Thyroid gland (tissue), 4 donors: Measurements from ENCODE around the gene PABPN1L. TPM values are rescaled to one million over a fixed set of nuclear protein-coding genes. Genes with fewer than 3 reads are reported as not detected.
A peak's percentile ranks its signal among the peaks of the same experiment; 100 is the strongest.

Experiments
- DNase-seq, 2 donors: peaks; one replicate each; pipeline ENCODE4 v3.0.0-alpha.2; 2019
- H3K27ac ChIP-seq, 3 donors: fragments of 200-600 bp; sonication (generic); 1 replicate in 2 of 3; 2 replicates in 1 of 3; pipeline ENCODE4 v1.5.1; 2016 to 2019; ENCODE audit warnings: mild to moderate bottlenecking in 1 of 3, moderate library complexity in 1 of 3
- H3K27me3 ChIP-seq: fragments of 200-600 bp; sonication (generic); one replicate; pipeline ENCODE4 v1.5.1; 2019
- H3K36me3 ChIP-seq, 2 donors: fragments of 200-600 bp; sonication (generic); one replicate each; pipeline ENCODE4 v1.5.1; 2016 to 2019
- H3K4me1 ChIP-seq, 2 donors: fragments of 200-600 bp; sonication (generic); one replicate each; pipeline ENCODE4 v1.5.1; 2017 to 2019
- H3K4me3 ChIP-seq, 3 donors: fragments of 200-600 bp; sonication (generic); replicated peaks in 1 of 3; 1 replicate in 2 of 3; 2 replicates in 1 of 3; pipeline ENCODE4 v1.5.1; 2016; ENCODE audit warnings: mild to moderate bottlenecking in 1 of 3
- H3K9me3 ChIP-seq: fragments of 200-600 bp; sonication (generic); one replicate; pipeline ENCODE4 v1.5.1; 2017
- POLR2A ChIP-seq, 2 donors: fragments of 450-650 bp; IDR thresholded peaks; one replicate each; pipeline ENCODE4 v1.6.1; 2017; ENCODE audit warnings: antibody characterized with exemption in 2 of 2, mild to moderate bottlenecking in 2 of 2, moderate library complexity in 1 of 2
- WGBS, 2 donors: methylation state at CpG; one replicate each; pipeline ENCODE4 v1.1.5; 2017; 5-methylcytosine and 5-hydroxymethylcytosine counted together
- intact Hi-C: fragments of 100-400 bp; cut with DNase I; formaldehyde crosslinking; loops from one replicate; pipeline ENCODE4 v1.15.1; 2023
- total RNA-seq, 4 donors: library from RNA; depleted of rRNA; stranded (reverse); fragments of >200 nt; gene quantifications; one replicate each; pipeline ENCODE4 v1.2.3, GENCODE V29; 2016
- TF ChIP-seq, protein P1 (sequence below), 6 experiments: fragments of 200-600 bp in 3 of 6; fragments of 450-650 bp in 3 of 6; sonication (generic) in 3 of 6; IDR thresholded peaks; one replicate each; pipeline ENCODE4 v1.5.1; 2016 to 2019; ENCODE audit warnings: antibody characterized with exemption in 6 of 6, mild to moderate bottlenecking in 2 of 6, inconsistent platforms in 1 of 6, moderate library complexity in 1 of 6

PABPN1L gene
- total RNA-seq, 4 donors from 2014 or later: not detected

DNA sequence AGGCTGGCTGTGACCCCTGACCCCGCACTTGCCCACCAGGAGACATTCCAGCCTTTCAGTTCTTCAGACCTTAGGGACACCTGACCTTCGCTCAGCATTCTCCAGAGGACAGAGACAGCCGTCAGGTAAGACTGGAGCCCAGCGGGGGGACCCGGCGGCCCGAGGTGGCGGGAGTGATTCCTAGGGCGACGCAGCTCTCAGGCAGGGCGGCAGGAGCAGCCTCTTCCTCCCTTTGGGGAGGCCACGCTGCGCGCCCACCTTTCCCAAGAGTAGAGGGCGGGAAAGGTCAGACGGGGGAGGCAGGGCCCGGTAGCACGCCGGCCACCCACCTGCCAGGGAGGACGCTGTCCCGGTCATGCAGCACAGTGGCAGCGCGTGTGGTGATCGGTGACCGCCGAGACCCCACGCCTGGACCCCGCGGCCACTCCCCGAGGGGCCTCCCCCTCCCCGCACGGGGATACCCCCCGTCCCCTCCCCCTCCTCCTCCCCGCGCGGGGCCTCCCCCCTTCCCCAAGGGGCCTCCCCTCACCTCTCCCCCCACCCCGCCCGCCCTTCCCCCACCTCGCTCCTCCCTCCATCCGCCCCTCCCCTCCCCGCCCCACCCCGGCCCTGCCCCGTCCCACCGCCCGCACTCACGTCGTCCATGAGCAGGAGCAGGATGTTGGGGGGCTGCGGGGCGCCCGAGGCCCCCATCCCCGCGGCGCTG is 10.2 kb downstream of the PABPN1L start:
- Histone ChIP-seq H3K4me1 (peaks cover 14 to 17% of the 10 kb centered on the region in 2 donors), H3K36me3 (peaks cover 20% of the 10 kb centered on the region in 2 donors), H3K27me3 (no peaks in the 10 kb centered on the region), H3K27ac (peak overlapping the region in 2 of 3 donors; percentile 53 to 56), H3K9me3 (no peaks in the 10 kb centered on the region), H3K4me3 (peak overlapping the region in 2 of 3 donors; percentile 56 to 98)
- 35% methylated on average over 13 of the region's 53 CpGs; no CpG with 5 or more reads in 1 of the 2 donors for WGBS, 2 donors
- intact Hi-C loops: loop anchor here (5.0 kb wide), 1 partner anchor 44 kb away; the partner anchor contains the start of gene APRT
- DNase-seq: peak in 1 of 2 donors; percentile 23
- TF ChIP-seq, protein P1, sequence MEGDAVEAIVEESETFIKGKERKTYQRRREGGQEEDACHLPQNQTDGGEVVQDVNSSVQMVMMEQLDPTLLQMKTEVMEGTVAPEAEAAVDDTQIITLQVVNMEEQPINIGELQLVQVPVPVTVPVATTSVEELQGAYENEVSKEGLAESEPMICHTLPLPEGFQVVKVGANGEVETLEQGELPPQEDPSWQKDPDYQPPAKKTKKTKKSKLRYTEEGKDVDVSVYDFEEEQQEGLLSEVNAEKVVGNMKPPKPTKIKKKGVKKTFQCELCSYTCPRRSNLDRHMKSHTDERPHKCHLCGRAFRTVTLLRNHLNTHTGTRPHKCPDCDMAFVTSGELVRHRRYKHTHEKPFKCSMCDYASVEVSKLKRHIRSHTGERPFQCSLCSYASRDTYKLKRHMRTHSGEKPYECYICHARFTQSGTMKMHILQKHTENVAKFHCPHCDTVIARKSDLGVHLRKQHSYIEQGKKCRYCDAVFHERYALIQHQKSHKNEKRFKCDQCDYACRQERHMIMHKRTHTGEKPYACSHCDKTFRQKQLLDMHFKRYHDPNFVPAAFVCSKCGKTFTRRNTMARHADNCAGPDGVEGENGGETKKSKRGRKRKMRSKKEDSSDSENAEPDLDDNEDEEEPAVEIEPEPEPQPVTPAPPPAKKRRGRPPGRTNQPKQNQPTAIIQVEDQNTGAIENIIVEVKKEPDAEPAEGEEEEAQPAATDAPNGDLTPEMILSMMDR (IDR thresholded peaks at IDR 0.05): no peak
- no peak for TF ChIP-seq POLR2A (IDR thresholded peaks at IDR 0.05)

DNA sequence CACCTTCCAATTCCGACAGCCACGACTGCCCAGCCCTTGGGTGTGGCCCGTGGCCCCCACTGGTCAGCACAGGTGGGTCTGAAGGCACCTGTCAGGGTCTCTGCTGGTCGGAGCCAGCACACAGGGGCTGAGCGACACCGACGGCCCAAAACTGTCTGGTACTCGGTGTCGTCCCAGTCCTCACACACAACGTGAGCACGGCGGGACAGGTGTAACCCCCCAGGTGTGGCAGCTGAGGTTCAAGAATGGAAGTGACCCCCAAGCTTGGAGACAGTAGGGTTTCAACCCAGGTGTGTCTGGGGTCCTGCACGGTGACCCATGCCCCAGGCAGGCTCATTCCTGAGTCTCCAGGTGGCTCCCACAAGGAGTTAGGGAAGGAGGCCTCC is 10.7 kb downstream of the PABPN1L start:
- intact Hi-C loops: loop anchor here (5.0 kb wide), 1 partner anchor 43 kb away; the partner anchor contains the start of gene APRT
- no peaks in the 10 kb centered on the region for H3K9me3 ChIP-seq
- H3K27ac ChIP-seq: peak overlapping the region in 1 of 3 donors; percentile 53
- no peak for DNase-seq
- peaks cover 14 to 17% of the 10 kb centered on the region in 2 donors for H3K4me1 ChIP-seq
- H3K4me3 ChIP-seq: peak overlapping the region in 1 of 3 donors; percentile 98
- 87 to 89% methylated on average over 4 to 12 of the region's 13 CpGs for WGBS, 2 donors
- H3K36me3 ChIP-seq: peaks cover 14 to 16% of the 10 kb centered on the region in 2 donors
- TF ChIP-seq POLR2A (IDR thresholded peaks at IDR 0.05): no peak
- TF ChIP-seq, protein P1 (IDR thresholded peaks at IDR 0.05): no peak
- no peaks in the 10 kb centered on the region for H3K27me3 ChIP-seq

DNA sequence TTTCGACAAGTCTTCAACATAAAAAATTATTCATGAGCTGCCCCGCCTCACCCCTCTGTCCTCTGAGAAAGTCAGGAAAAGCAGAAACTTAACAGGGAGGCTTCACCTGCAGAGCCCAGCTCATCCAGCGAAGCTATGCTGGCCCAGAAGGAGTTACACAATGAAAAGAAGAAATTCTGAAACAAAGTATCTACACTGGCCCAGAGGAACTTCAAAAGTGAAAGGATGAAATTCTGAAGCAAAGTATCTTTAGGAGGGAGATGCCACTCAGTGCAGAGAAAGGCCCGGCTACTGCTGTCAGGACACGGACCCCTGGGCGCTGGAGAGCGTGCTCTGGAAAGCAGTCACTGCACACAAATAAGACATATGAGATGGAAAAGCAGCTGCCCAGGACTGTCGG is 11.3 kb downstream of the PABPN1L start:
- H3K9me3 ChIP-seq: no peaks in the 10 kb centered on the region
- 85 to 88% methylated on average over 8 of the region's 8 CpGs for WGBS, 2 donors
- intact Hi-C loops: loop anchor here (5.0 kb wide), 1 partner anchor 43 kb away; the partner anchor contains the start of gene APRT
- peaks cover 14 to 17% of the 10 kb centered on the region in 2 donors for H3K4me1 ChIP-seq
- H3K36me3 ChIP-seq: peaks cover 9 to 10% of the 10 kb centered on the region in 2 donors
- H3K27ac ChIP-seq: no peak overlapping the region
- no peak for TF ChIP-seq POLR2A (IDR thresholded peaks at IDR 0.05)
- TF ChIP-seq, protein P1 (IDR thresholded peaks at IDR 0.05): no peak
- no peak for DNase-seq
- no peaks in the 10 kb centered on the region for H3K27me3 ChIP-seq
- H3K4me3 ChIP-seq: no peak overlapping the region

DNA sequence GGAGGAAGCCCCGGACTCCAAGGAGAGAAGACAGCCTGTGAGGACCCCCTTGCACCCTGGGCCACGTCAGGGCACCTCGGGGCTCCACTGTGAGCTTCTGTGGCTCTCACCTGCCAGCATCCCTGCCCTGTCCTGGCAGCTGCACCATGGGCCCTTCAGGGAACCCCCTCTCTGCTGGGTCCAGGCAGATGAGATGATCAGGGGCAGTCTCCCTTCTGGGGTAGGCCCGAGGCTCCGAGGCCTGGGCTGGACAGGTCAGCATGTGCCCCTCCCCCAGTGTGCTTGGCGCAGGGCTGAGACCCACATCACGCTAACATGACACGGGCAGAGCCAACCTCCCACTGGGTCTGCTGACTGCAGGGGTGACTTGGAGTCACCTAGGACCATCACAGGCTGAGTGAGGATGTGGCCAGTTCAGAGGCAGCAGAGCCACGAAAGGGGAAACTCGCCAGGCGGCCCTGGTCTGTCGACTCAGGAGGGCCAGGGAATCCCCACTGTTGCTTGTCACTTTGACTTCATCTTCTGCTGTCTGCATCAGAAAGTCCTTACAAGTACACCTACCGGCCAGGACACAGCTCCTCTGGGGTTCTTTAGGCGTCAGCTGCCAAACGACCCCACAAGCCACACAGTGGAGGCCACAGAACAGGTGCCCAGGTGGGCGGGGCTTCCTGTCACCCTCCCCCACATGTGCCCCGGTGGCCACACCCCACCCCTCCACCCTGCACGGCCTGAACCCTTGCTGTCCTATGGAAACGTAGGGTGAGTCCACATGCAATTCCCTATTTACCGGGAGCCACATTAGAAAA is 12.0 kb downstream of the PABPN1L start:
- intact Hi-C loops: loop anchor here (5.0 kb wide), 1 partner anchor 42 kb away; the partner anchor contains the start of gene APRT
- no peak for TF ChIP-seq POLR2A (IDR thresholded peaks at IDR 0.05)
- TF ChIP-seq, protein P1 (IDR thresholded peaks at IDR 0.05): no peak
- Histone ChIP-seq H3K9me3 (no peaks in the 10 kb centered on the region), H3K27ac (no peak overlapping the region), H3K27me3 (no peaks in the 10 kb centered on the region), H3K36me3 (peaks cover 2 to 4% of the 10 kb centered on the region in 2 donors), H3K4me1 (peaks cover 14 to 17% of the 10 kb centered on the region in 2 donors), H3K4me3 (no peak overlapping the region)
- no peak for DNase-seq
- 74 to 79% methylated on average over 12 to 13 of the region's 20 CpGs for WGBS, 2 donors
